Ishikawa (cell line): ENCODE data around the gene TMEM61.

Experiments used
- CEBPB ChIP-seq: IDR thresholded peaks from 2 replicates; pipeline ENCODE4 v1.6.1; 2012
- CREB1 ChIP-seq: IDR thresholded peaks from 2 replicates; pipeline ENCODE4 v1.6.1; 2012; ENCODE audit warnings: low read depth
- EGR1 ChIP-seq: IDR thresholded peaks from 2 replicates; pipeline ENCODE4 v1.6.1; 2012
- EP300 ChIP-seq: IDR thresholded peaks from 2 replicates; pipeline ENCODE4 v1.6.1; 2012; ENCODE audit warnings: borderline replicate concordance
- MAX ChIP-seq: IDR thresholded peaks from 2 replicates; pipeline ENCODE4 v1.6.1; 2012
- NFIC ChIP-seq: IDR thresholded peaks from 2 replicates; pipeline ENCODE4 v1.6.1; 2012
- RAD21 ChIP-seq: IDR thresholded peaks from 2 replicates; pipeline ENCODE4 v1.6.1; 2012; ENCODE audit warnings: low read depth
- REST ChIP-seq: IDR thresholded peaks from 2 replicates; pipeline ENCODE4 v1.6.1; 2012; ENCODE audit warnings: low read depth, mild to moderate bottlenecking
- TAF1 ChIP-seq: IDR thresholded peaks from 2 replicates; pipeline ENCODE4 v1.6.1; 2012; ENCODE audit warnings: low read depth, mild to moderate bottlenecking
- TCF12 ChIP-seq: IDR thresholded peaks from 2 replicates; pipeline ENCODE4 v1.6.1; 2012; ENCODE audit warnings: low read depth
- TEAD4 ChIP-seq: IDR thresholded peaks from 2 replicates; pipeline ENCODE4 v1.6.1; 2012
- USF1 ChIP-seq: IDR thresholded peaks from 2 replicates; pipeline ENCODE4 v1.6.1; 2012
- YY1 ChIP-seq: IDR thresholded peaks from 2 replicates; pipeline ENCODE4 v1.6.1; 2012; ENCODE audit warnings: low read depth
- ZBTB7A ChIP-seq: IDR thresholded peaks from 2 replicates; pipeline ENCODE4 v1.6.1; 2012; ENCODE audit warnings: low read depth

- TF ChIP-seq EGR1 (no peak), EP300 (no peak), CREB1 (no peak), RAD21 (no peak), CEBPB (no peak), MAX (no peak), REST (no peak), YY1 (no peak), TAF1 (no peak), TEAD4 (no peak), NFIC (no peak), USF1 (no peak), ZBTB7A (no peak), TCF12 (no peak)
These were observed 17.2 kb downstream of the TMEM61 start for GRCh38 chr1:54997711-54997986.
